GM23338 (cell line): Measurements from ENCODE around the gene CFP.
"Not testable (repeated sequence)": the region's sequence is repeated elsewhere in the genome, so short reads cannot be mapped to it uniquely, and the experiment has no call there.

Experiments used
- CREB1 ChIP-seq: fragments of 250-450 bp; sonication (Bioruptor Pico); IDR thresholded peaks from 2 replicates; pipeline ENCODE4 v1.5.0; 2020; ENCODE audit warnings: low read depth, mild to moderate bottlenecking, moderate library complexity
- ETS1 ChIP-seq: IDR thresholded peaks from 2 replicates; pipeline ENCODE4 v1.6.1; 2016; ENCODE audit warnings: antibody characterized with exemption
- EZH2 ChIP-seq: fragments of 200-600 bp; sonication (generic); IDR thresholded peaks from one replicate; pipeline ENCODE4 v1.8.0; 2017; ENCODE audit warnings: antibody characterized with exemption, mild to moderate bottlenecking, low read depth; ENCODE audit not compliant: unreplicated experiment
- EZH2phosphoT487 ChIP-seq: fragments of 200-600 bp; sonication (generic); IDR thresholded peaks from one replicate; pipeline ENCODE4 v1.8.1; 2018; ENCODE audit warnings: antibody characterized with exemption; ENCODE audit not compliant: unreplicated experiment
- JUNB ChIP-seq: IDR thresholded peaks from one replicate; pipeline ENCODE4 v1.6.1; 2016; ENCODE audit warnings: antibody characterized with exemption; ENCODE audit not compliant: unreplicated experiment
- NANOG ChIP-seq: IDR thresholded peaks from 2 replicates; pipeline ENCODE4 v1.6.1; 2016; ENCODE audit warnings: antibody characterized with exemption, borderline replicate concordance
- POLR2AphosphoS5 ChIP-seq: IDR thresholded peaks from 2 replicates; pipeline ENCODE4 v1.6.1; 2016; ENCODE audit warnings: antibody characterized with exemption, low read depth
- REST ChIP-seq: IDR thresholded peaks from one replicate; pipeline ENCODE4 v1.6.1; 2018; ENCODE audit warnings: antibody characterized with exemption; ENCODE audit not compliant: unreplicated experiment
- STAT1 ChIP-seq: IDR thresholded peaks from one replicate; pipeline ENCODE4 v1.6.1; 2016; ENCODE audit warnings: antibody characterized with exemption; ENCODE audit not compliant: unreplicated experiment
- ZNF331 ChIP-seq: fragments of 250-450 bp; sonication (Bioruptor Pico); IDR thresholded peaks from 2 replicates; pipeline ENCODE4 v1.5.0; 2020; ENCODE audit warnings: low read depth, mild to moderate bottlenecking, moderate library complexity
- TF ChIP-seq, protein P1 (sequence below), 2 experiments: fragments of 200-600 bp in 1 of 2; sonication (generic) in 1 of 2; conservative IDR thresholded peaks; 2 replicates each; pipeline versions ENCODE4 v1.5.1 to v1.6.1; 2016 to 2017; ENCODE audit warnings: antibody characterized with exemption in 2 of 2, low read depth in 2 of 2, mild to moderate bottlenecking in 2 of 2, moderate library complexity in 1 of 2
- TF ChIP-seq, protein P2 (sequence below): fragments of 250-450 bp; sonication (Bioruptor Pico); IDR thresholded peaks from 2 replicates; pipeline ENCODE4 v1.5.0; 2020; ENCODE audit warnings: mild to moderate bottlenecking, moderate library complexity

- TF ChIP-seq, protein P1, sequence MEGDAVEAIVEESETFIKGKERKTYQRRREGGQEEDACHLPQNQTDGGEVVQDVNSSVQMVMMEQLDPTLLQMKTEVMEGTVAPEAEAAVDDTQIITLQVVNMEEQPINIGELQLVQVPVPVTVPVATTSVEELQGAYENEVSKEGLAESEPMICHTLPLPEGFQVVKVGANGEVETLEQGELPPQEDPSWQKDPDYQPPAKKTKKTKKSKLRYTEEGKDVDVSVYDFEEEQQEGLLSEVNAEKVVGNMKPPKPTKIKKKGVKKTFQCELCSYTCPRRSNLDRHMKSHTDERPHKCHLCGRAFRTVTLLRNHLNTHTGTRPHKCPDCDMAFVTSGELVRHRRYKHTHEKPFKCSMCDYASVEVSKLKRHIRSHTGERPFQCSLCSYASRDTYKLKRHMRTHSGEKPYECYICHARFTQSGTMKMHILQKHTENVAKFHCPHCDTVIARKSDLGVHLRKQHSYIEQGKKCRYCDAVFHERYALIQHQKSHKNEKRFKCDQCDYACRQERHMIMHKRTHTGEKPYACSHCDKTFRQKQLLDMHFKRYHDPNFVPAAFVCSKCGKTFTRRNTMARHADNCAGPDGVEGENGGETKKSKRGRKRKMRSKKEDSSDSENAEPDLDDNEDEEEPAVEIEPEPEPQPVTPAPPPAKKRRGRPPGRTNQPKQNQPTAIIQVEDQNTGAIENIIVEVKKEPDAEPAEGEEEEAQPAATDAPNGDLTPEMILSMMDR (conservative IDR thresholded peaks at IDR 0.05; ENCODE audit: low read depth in 2 of 2): not testable (repeated sequence)
- not testable (repeated sequence) for TF ChIP-seq EZH2phosphoT487; REST; EZH2; POLR2AphosphoS5; STAT1; CREB1 (CRISPR knock-in tag); JUNB; ETS1; NANOG; ZNF331
- TF ChIP-seq, protein P2, sequence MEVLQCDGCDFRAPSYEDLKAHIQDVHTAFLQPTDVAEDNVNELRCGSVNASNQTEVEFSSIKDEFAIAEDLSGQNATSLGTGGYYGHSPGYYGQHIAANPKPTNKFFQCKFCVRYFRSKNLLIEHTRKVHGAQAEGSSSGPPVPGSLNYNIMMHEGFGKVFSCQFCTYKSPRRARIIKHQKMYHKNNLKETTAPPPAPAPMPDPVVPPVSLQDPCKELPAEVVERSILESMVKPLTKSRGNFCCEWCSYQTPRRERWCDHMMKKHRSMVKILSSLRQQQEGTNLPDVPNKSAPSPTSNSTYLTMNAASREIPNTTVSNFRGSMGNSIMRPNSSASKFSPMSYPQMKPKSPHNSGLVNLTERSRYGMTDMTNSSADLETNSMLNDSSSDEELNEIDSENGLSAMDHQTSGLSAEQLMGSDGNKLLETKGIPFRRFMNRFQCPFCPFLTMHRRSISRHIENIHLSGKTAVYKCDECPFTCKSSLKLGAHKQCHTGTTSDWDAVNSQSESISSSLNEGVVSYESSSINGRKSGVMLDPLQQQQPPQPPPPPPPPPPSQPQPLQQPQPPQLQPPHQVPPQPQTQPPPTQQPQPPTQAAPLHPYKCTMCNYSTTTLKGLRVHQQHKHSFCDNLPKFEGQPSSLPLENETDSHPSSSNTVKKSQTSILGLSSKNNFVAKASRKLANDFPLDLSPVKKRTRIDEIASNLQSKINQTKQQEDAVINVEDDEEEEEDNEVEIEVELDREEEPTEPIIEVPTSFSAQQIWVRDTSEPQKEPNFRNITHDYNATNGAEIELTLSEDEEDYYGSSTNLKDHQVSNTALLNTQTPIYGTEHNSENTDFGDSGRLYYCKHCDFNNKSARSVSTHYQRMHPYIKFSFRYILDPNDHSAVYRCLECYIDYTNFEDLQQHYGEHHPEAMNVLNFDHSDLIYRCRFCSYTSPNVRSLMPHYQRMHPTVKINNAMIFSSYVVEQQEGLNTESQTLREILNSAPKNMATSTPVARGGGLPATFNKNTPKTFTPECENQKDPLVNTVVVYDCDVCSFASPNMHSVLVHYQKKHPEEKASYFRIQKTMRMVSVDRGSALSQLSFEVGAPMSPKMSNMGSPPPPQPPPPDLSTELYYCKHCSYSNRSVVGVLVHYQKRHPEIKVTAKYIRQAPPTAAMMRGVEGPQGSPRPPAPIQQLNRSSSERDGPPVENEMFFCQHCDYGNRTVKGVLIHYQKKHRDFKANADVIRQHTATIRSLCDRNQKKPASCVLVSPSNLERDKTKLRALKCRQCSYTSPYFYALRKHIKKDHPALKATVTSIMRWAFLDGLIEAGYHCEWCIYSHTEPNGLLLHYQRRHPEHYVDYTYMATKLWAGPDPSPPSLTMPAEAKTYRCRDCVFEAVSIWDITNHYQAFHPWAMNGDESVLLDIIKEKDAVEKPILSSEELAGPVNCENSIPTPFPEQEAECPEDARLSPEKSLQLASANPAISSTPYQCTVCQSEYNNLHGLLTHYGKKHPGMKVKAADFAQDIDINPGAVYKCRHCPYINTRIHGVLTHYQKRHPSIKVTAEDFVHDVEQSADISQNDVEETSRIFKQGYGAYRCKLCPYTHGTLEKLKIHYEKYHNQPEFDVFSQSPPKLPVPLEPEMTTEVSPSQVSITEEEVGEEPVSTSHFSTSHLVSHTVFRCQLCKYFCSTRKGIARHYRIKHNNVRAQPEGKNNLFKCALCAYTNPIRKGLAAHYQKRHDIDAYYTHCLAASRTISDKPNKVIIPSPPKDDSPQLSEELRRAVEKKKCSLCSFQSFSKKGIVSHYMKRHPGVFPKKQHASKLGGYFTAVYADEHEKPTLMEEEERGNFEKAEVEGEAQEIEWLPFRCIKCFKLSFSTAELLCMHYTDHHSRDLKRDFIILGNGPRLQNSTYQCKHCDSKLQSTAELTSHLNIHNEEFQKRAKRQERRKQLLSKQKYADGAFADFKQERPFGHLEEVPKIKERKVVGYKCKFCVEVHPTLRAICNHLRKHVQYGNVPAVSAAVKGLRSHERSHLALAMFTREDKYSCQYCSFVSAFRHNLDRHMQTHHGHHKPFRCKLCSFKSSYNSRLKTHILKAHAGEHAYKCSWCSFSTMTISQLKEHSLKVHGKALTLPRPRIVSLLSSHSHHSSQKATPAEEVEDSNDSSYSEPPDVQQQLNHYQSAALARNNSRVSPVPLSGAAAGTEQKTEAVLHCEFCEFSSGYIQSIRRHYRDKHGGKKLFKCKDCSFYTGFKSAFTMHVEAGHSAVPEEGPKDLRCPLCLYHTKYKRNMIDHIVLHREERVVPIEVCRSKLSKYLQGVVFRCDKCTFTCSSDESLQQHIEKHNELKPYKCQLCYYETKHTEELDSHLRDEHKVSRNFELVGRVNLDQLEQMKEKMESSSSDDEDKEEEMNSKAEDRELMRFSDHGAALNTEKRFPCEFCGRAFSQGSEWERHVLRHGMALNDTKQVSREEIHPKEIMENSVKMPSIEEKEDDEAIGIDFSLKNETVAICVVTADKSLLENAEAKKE (CRISPR knock-in tag): not testable (repeated sequence)
These were observed 36.1 kb upstream of the CFP start for GRCh38 chrX:47665797-47666196.
